Ishikawa (cell line): ENCODE data around the gene PGLYRP4.

Experiments
- CEBPB ChIP-seq: IDR thresholded peaks from 2 replicates; pipeline ENCODE4 v1.6.1; 2012
- CREB1 ChIP-seq: IDR thresholded peaks from 2 replicates; pipeline ENCODE4 v1.6.1; 2012; ENCODE audit warnings: low read depth
- EGR1 ChIP-seq: IDR thresholded peaks from 2 replicates; pipeline ENCODE4 v1.6.1; 2012
- EP300 ChIP-seq: IDR thresholded peaks from 2 replicates; pipeline ENCODE4 v1.6.1; 2012; ENCODE audit warnings: borderline replicate concordance
- FOXM1 ChIP-seq: IDR thresholded peaks from 2 replicates; pipeline ENCODE4 v1.6.1; 2012; ENCODE audit warnings: low read depth, borderline replicate concordance
- NFIC ChIP-seq: IDR thresholded peaks from 2 replicates; pipeline ENCODE4 v1.6.1; 2012
- RAD21 ChIP-seq: IDR thresholded peaks from 2 replicates; pipeline ENCODE4 v1.6.1; 2012; ENCODE audit warnings: low read depth
- REST ChIP-seq: IDR thresholded peaks from 2 replicates; pipeline ENCODE4 v1.6.1; 2012; ENCODE audit warnings: low read depth, mild to moderate bottlenecking
- TAF1 ChIP-seq: IDR thresholded peaks from 2 replicates; pipeline ENCODE4 v1.6.1; 2012; ENCODE audit warnings: low read depth, mild to moderate bottlenecking
- TCF12 ChIP-seq: IDR thresholded peaks from 2 replicates; pipeline ENCODE4 v1.6.1; 2012; ENCODE audit warnings: low read depth
- TEAD4 ChIP-seq: IDR thresholded peaks from 2 replicates; pipeline ENCODE4 v1.6.1; 2012
- USF1 ChIP-seq: IDR thresholded peaks from 2 replicates; pipeline ENCODE4 v1.6.1; 2012
- YY1 ChIP-seq: IDR thresholded peaks from 2 replicates; pipeline ENCODE4 v1.6.1; 2012; ENCODE audit warnings: low read depth
- ZBTB7A ChIP-seq: IDR thresholded peaks from 2 replicates; pipeline ENCODE4 v1.6.1; 2012; ENCODE audit warnings: low read depth
- TF ChIP-seq, protein P1 (sequence below): IDR thresholded peaks from 2 replicates; pipeline ENCODE4 v1.6.1; 2012

PGLYRP4 gene

GRCh38 chr1:153386500-153386901 is 37.9 kb upstream of the PGLYRP4 start:
- TF ChIP-seq NFIC = no peak
- TF ChIP-seq REST = no peak
- no peak for TF ChIP-seq FOXM1

GRCh38 chr1:153384958-153385580 is 36.4 kb upstream of the PGLYRP4 start:
- TF ChIP-seq CREB1 = no peak

GRCh38 chr1:153380711-153381110 is 32.1 kb upstream of the PGLYRP4 start:
- TF ChIP-seq TEAD4 (no peak), TAF1 (no peak)

DNA sequence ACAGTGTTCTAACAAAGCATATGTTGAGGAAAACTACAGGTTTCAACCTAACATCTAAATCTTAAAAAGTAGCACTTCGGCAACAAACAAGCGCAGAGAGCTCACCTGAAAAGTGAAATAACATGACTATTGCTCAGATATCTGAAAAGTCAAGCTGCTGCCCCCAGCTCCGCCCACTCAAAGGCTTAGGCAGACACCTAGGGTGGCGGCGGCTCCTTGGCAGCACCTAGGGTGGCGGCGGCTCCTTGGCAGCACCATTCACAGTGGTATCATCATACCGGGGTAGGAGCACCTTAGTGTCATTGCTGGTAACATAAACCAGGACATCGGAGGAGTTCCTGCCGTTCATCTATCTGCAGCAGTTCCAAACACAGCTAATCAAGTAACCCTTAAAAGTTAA is 30.9 kb upstream of the PGLYRP4 start:
- TF ChIP-seq ZBTB7A = no peak
- TF ChIP-seq TEAD4 = no peak
- no peak for TF ChIP-seq RAD21
- no peak for TF ChIP-seq FOXM1
- TF ChIP-seq YY1 = no peak
- no peak for TF ChIP-seq NFIC
- TF ChIP-seq EGR1 = no peak
- no peak for TF ChIP-seq USF1
- TF ChIP-seq CREB1 = no peak
- no peak for TF ChIP-seq EP300

DNA sequence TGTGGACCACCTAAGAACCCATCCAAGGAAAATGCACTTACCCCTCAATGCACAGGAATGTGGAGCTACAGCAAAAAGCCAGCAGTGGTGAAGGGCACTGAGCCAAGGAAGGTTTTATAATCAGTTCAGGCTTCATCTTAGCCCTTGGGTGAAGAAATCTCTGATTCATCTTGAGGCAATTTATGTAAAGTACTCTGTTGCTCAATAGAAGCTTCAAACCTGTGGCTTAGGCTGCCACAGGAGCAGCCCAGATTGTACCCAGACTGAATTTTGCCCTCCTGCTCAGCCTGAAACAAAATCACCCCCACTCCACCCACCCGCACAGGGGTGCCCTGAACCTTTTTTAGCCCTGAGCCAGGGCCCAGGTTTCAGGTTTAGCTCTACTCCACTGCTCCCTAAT is 26.9 kb upstream of the PGLYRP4 start, which contains the start of gene S100A12:
TSS of gene S100A12 (minus strand) at position 111 of the 400 bp plus-strand sequence. CDS start 1,029 bp downstream, outside the sequence.
- TF ChIP-seq EP300 = no peak
- no peak for TF ChIP-seq TEAD4
- TF ChIP-seq NFIC = no peak
- no peak for TF ChIP-seq CREB1
- TF ChIP-seq REST = no peak

DNA sequence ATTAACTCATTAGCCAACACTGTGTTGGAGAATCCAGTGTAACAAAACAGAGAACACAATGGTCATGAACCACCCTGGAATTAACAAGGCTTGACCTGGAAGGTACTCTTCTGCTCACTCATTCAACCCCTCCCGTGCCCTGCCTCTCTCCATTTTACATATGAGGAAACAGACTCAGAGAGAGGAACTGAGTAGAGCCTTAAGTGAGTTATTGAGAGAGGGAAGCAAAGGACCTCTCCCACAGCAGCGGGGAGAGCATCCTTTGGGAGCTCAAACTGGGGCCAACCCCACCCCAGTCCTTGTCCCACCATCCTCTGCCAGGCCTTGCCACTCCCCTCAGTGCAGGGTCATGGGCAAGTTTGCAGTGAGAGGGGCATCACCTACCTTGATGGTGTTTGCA is 25.4 kb upstream of the PGLYRP4 start:
- TF ChIP-seq REST (no peak), TAF1 (no peak), TEAD4 (no peak), CREB1 (no peak), EP300 (no peak), FOXM1 (no peak), NFIC (no peak), YY1 (no peak), TCF12 (no peak), CEBPB (no peak), EGR1 (no peak), USF1 (no peak)
- TF ChIP-seq, protein P1, sequence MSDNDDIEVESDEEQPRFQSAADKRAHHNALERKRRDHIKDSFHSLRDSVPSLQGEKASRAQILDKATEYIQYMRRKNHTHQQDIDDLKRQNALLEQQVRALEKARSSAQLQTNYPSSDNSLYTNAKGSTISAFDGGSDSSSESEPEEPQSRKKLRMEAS = no peak
